Gastrocnemius medialis (tissue), 4 donors: ENCODE measurements around the gene UGGT1. TPM values are rescaled to one million over a fixed set of nuclear protein-coding genes. Genes with fewer than 3 reads are reported as not detected.

Experiments
- ATAC-seq, 2 donors: fragments of 150-250 bp; one replicate each; pipeline ENCODE4 v1.9.1; 2016
- DNase-seq, 2 donors: peaks; one replicate each; pipeline ENCODE4 v3.0.0-alpha.2; 2019
- H3K27ac ChIP-seq, 4 donors: fragments of 200-600 bp; sonication (generic); 1 replicate in 1 of 4; 2 replicates in 3 of 4; pipeline ENCODE4 v1.5.1; 2016 to 2018; ENCODE audit warnings: mild to moderate bottlenecking in 2 of 4, moderate library complexity in 1 of 4
- H3K27me3 ChIP-seq, 3 donors: fragments of 200-600 bp; sonication (generic) in 2 of 3; 1 replicate in 1 of 3; 2 replicates in 2 of 3; pipeline versions ENCODE4 v1.5.1 to v1.6.0; 2016 to 2019; ENCODE audit warnings: mild to moderate bottlenecking in 1 of 3, moderate library complexity in 1 of 3
- H3K36me3 ChIP-seq, 2 donors: fragments of 200-600 bp; sonication (generic) in 1 of 2; one replicate each; pipeline ENCODE4 v1.5.1; 2017 to 2018
- H3K4me1 ChIP-seq, 2 donors: fragments of 200-600 bp; sonication (generic) in 1 of 2; one replicate each; pipeline ENCODE4 v1.5.1; 2016 to 2017; ENCODE audit warnings: mild to moderate bottlenecking in 2 of 2
- H3K4me3 ChIP-seq, 4 donors: fragments of 200-600 bp; sonication (generic) in 3 of 4; 1 replicate in 1 of 4; 2 replicates in 3 of 4; pipeline ENCODE4 v1.5.1; 2016 to 2019; ENCODE audit warnings: mild to moderate bottlenecking in 2 of 4
- H3K9me3 ChIP-seq, 3 donors: fragments of 200-600 bp; sonication (generic) in 2 of 3; 1 replicate in 1 of 3; 2 replicates in 2 of 3; pipeline ENCODE4 v1.5.1; 2016 to 2019
- POLR2A ChIP-seq, 2 donors: fragments of 450-650 bp; IDR thresholded peaks; one replicate each; pipeline ENCODE4 v1.6.1; 2017; ENCODE audit warnings: antibody characterized with exemption in 2 of 2, mild to moderate bottlenecking in 2 of 2, moderate library complexity in 2 of 2
- in situ Hi-C, 4 donors: fragments of 200-750 bp; cut with MboI; loops; one replicate each; pipeline versions ENCODE4 v1.15.0 to v1.8.0; 2017; ENCODE audit warnings: low sequenced_read_pairs in 4 of 4
- intact Hi-C: fragments of 100-400 bp; cut with DNase I; formaldehyde crosslinking; loops from one replicate; pipeline ENCODE4 v1.15.1; 2023; ENCODE audit warnings: low total_unique reads
- total RNA-seq, 4 donors: library from RNA; depleted of rRNA; stranded (reverse); fragments of >200 nt; gene quantifications; one replicate each; pipeline versions ENCODE4 v1.1.0 to v1.2.3, GENCODE V29; 2016
- TF ChIP-seq, protein P1 (sequence below), 5 experiments: fragments of 450-650 bp in 3 of 5; fragments of 200-600 bp in 2 of 5; sonication (generic) in 2 of 5; IDR thresholded peaks in 4 of 5; conservative IDR thresholded peaks in 1 of 5; 1 replicate in 4 of 5; 2 replicates in 1 of 5; pipeline ENCODE4 v1.5.1; 2016 to 2019; ENCODE audit warnings: antibody characterized with exemption in 5 of 5, mild to moderate bottlenecking in 3 of 5, moderate library complexity in 3 of 5

UGGT1 gene
- total RNA-seq: 10 to 100 TPM; 35.1 to 51.7 (median 45.2) TPM

DNA sequence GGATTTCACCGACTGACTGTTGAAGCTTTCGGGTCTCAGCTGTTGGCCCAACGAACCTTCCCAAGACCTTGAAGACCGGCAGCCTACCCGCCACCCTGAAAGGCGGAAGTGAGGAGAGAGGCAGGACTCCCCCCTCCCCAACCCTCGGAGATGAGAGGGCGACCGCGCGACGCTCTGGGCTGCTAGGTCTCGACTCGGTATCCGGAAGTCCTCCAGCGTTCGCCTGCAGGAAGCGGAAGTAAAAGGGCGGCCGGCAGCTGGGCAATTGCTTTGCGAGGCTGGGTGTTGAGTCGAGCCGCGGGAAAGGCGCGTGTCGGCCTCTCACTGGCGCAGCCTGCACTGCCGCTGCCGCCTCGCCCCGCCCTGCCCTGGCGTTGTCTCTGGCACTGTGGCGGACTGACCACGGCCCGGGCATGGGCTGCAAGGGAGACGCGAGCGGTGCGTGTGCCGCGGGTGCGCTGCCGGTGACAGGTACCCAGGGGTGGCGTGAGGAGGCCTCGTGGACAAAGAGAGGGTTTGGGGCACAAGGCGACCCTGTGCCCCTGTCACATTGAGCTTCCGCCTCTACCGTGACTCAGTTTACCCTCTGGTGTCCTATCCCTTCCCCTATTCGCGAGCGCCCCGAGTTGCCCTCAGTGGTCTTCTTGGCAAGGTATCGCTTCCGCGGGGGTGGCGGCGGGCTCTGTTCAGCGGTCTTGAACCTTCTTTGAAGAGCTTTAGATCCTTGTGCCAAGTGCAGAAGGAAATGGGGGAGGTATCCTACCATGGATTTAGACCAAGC lies at the start of gene UGGT1:
Gene UGGT1, plus strand, starts transcription at position 256 of the 781 bp plus-strand sequence. Its CDS starts 158 bp downstream, at position 414.
- intact Hi-C loops: loop anchor here (5.0 to 10.0 kb wide), 2 partner anchors 209 to 234 kb away; no protein-coding TSS in a partner anchor
- ATAC-seq (peak; percentile 99), DNase-seq (peak; percentile 94 to 95)
- no peaks in the 10 kb centered on the region for H3K27me3 ChIP-seq
- no peaks in the 10 kb centered on the region for H3K9me3 ChIP-seq
- in situ Hi-C loops: loop anchor here in 3 of 4 donors (5.0 to 10.0 kb wide), 2 partner anchors 59 to 206 kb away; partner anchors contain the start of gene AMMECR1L (in 2 of the 3)
- no peaks in the 10 kb centered on the region for H3K36me3 ChIP-seq
- H3K27ac ChIP-seq: peak within 1 kb of the TSS; percentile 83 to 95 (median 86)
- H3K4me3 ChIP-seq: peak within 1 kb of the TSS; percentile 86 to 99 (median 92)
- TF ChIP-seq, protein P1, sequence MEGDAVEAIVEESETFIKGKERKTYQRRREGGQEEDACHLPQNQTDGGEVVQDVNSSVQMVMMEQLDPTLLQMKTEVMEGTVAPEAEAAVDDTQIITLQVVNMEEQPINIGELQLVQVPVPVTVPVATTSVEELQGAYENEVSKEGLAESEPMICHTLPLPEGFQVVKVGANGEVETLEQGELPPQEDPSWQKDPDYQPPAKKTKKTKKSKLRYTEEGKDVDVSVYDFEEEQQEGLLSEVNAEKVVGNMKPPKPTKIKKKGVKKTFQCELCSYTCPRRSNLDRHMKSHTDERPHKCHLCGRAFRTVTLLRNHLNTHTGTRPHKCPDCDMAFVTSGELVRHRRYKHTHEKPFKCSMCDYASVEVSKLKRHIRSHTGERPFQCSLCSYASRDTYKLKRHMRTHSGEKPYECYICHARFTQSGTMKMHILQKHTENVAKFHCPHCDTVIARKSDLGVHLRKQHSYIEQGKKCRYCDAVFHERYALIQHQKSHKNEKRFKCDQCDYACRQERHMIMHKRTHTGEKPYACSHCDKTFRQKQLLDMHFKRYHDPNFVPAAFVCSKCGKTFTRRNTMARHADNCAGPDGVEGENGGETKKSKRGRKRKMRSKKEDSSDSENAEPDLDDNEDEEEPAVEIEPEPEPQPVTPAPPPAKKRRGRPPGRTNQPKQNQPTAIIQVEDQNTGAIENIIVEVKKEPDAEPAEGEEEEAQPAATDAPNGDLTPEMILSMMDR (IDR thresholded peaks at IDR 0.05 in 4 of 5, conservative IDR thresholded peaks at IDR 0.05 in 1 of 5): no peak
- peak; percentile 72 to 83 for TF ChIP-seq POLR2A (IDR thresholded peaks at IDR 0.05)
- H3K4me1 ChIP-seq: peaks cover 7 to 10% of the 10 kb centered on the region in 2 donors

- no peak overlapping the region for H3K27ac ChIP-seq
- in situ Hi-C loops: no loop called here
- no peaks in the 10 kb centered on the region for H3K27me3 ChIP-seq
- H3K4me1 ChIP-seq: no peaks in the 10 kb centered on the region
- intact Hi-C loops: no loop called here
- ATAC-seq (no peak), DNase-seq (no peak)
- H3K36me3 ChIP-seq: no peaks in the 10 kb centered on the region
- H3K9me3 ChIP-seq: peaks cover 0 to 19% (median 0%) of the 10 kb centered on the region in 3 donors
- TF ChIP-seq POLR2A (IDR thresholded peaks at IDR 0.05): no peak
- TF ChIP-seq, protein P1 (IDR thresholded peaks at IDR 0.05 in 4 of 5, conservative IDR thresholded peaks at IDR 0.05 in 1 of 5): no peak
- no peak overlapping the region for H3K4me3 ChIP-seq
Measured at GRCh38 chr2:128041561-128041960, 49.4 kb upstream of the UGGT1 start.

DNA sequence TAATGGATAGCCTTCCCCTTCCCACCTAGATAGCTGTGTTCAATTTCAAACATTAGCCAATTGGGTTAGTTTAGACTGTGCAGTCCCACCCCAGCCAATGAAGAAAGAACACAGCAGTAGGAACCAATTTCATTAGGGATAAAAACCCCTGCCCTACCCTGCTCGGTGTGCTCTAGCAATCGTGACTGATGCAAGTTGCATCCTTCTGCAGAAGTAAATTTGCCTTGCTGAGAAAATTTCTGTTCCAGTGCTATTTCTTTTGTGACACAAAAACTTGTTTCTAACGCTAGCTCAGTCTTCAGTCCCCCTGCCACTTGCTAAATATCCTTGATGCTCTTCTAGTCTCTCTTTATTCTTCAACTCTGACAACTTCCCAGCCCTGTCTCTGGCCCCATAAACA lies 48.0 kb upstream of the UGGT1 start:
- H3K4me3 ChIP-seq: no peak overlapping the region
- no peaks in the 10 kb centered on the region for H3K36me3 ChIP-seq
- H3K27ac ChIP-seq: no peak overlapping the region
- intact Hi-C loops: no loop called here
- H3K27me3 ChIP-seq: no peaks in the 10 kb centered on the region
- no peaks in the 10 kb centered on the region for H3K4me1 ChIP-seq
- in situ Hi-C loops: no loop called here
- peaks cover 0 to 12% (median 0%) of the 10 kb centered on the region in 3 donors for H3K9me3 ChIP-seq
- ATAC-seq (no peak), DNase-seq (no peak)
- TF ChIP-seq POLR2A (IDR thresholded peaks at IDR 0.05): no peak
- TF ChIP-seq, protein P1 (IDR thresholded peaks at IDR 0.05 in 4 of 5, conservative IDR thresholded peaks at IDR 0.05 in 1 of 5): no peak

- no peak overlapping the region for H3K4me3 ChIP-seq
- H3K27me3 ChIP-seq: no peaks in the 10 kb centered on the region
- intact Hi-C loops (no loop called here), in situ Hi-C loops (no loop called here)
- no peaks in the 10 kb centered on the region for H3K9me3 ChIP-seq
- no peak for ATAC-seq
- DNase-seq: no peak
- TF ChIP-seq, protein P1 (IDR thresholded peaks at IDR 0.05 in 4 of 5, conservative IDR thresholded peaks at IDR 0.05 in 1 of 5): no peak
- no peak for TF ChIP-seq POLR2A (IDR thresholded peaks at IDR 0.05)
- no peak overlapping the region for H3K27ac ChIP-seq
- no peaks in the 10 kb centered on the region for H3K4me1 ChIP-seq
- no peaks in the 10 kb centered on the region for H3K36me3 ChIP-seq
Measured at GRCh38 chr2:128053331-128053730, 37.7 kb upstream of the UGGT1 start.
